ENCODE results near the gene SERPINB13. TPM values are rescaled to one million over a fixed set of nuclear protein-coding genes. Genes with fewer than 3 reads are reported as not detected.

SERPINB13 gene
- total RNA-seq, 1 donor from 2014 or later, result not detected

DNA sequence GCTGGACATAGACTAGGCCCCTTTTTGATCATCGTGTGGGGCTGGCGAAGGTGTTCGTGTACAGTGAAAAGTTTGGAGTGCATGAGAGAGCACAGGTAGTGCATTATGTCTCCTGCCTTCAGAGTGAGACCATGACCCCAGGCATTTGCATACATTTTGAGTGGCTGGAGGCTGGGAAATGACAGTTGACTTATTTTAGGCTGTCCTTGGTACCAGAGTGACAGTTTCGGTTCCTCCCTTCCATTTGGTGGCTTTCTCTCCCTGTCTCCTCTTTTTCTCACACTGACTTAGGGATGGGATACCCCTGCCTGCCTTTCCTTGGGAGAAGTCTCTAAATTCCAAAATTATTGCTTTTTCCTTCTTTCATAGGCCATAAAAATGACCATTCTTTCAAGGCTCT is 24.9 kb upstream of the SERPINB13 start:
- intact Hi-C loops (cut with DNase I), result no loop called here
- Histone ChIP-seq H3K4me1 (no peaks in the 10 kb centered on the region), H3K36me3 (no peaks in the 10 kb centered on the region), H3K27me3 (no peaks in the 10 kb centered on the region), H3K4me3 (no peak overlapping the region), H3K9me3 (no peaks in the 10 kb centered on the region), H3K27ac (no peak overlapping the region)
- ATAC-seq (no peak), DNase-seq (no peak)
- TF ChIP-seq, protein P1, sequence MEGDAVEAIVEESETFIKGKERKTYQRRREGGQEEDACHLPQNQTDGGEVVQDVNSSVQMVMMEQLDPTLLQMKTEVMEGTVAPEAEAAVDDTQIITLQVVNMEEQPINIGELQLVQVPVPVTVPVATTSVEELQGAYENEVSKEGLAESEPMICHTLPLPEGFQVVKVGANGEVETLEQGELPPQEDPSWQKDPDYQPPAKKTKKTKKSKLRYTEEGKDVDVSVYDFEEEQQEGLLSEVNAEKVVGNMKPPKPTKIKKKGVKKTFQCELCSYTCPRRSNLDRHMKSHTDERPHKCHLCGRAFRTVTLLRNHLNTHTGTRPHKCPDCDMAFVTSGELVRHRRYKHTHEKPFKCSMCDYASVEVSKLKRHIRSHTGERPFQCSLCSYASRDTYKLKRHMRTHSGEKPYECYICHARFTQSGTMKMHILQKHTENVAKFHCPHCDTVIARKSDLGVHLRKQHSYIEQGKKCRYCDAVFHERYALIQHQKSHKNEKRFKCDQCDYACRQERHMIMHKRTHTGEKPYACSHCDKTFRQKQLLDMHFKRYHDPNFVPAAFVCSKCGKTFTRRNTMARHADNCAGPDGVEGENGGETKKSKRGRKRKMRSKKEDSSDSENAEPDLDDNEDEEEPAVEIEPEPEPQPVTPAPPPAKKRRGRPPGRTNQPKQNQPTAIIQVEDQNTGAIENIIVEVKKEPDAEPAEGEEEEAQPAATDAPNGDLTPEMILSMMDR (IDR thresholded peaks at IDR 0.05), result no peak

DNA sequence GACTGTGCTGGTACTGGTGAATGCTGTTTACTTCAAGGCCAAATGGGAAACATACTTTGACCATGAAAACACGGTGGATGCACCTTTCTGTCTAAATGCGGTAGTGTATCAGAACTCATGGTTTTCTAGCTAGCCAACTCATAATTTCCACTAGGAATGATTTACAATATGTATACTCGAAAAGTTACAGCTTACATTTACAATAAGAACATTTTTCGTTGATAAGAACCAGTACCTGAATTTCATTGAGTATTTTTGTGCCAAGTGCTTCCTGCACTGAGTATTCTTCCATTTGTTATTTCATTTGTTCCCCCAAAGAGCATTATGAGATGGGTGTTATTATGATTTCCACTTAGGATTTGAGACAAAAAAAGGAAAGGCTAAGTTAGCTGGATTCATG is 23.1 kb upstream of the SERPINB13 start:
- H3K4me1 ChIP-seq, result no peaks in the 10 kb centered on the region
- no peak for ATAC-seq
- no peaks in the 10 kb centered on the region for H3K36me3 ChIP-seq
- no peak overlapping the region for H3K27ac ChIP-seq
- intact Hi-C loops (cut with DNase I), result no loop called here
- no peak overlapping the region for H3K4me3 ChIP-seq
- no peaks in the 10 kb centered on the region for H3K27me3 ChIP-seq
- H3K9me3 ChIP-seq, result no peaks in the 10 kb centered on the region
- TF ChIP-seq, protein P1 (IDR thresholded peaks at IDR 0.05), result no peak
- no peak for DNase-seq

DNA sequence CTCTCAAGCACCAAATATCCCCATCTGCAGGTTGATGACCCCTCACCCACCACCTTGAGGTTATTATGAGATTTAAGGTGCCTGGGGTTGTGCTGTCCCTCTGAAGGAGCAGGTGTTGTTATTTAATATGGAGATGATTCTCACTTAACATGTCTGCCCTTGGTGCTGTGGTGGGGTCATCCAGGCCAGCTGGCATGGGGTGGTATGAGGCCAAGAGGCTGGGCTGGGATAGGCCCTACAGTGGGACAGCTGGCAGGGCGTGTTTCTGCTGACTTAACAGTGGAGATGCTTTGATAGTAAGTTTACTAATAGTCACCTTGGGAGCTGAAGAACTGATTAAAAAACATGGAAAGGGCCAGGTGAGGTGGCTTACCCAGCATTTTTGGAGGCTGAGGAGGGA is 22.6 kb upstream of the SERPINB13 start:
- intact Hi-C loops (cut with DNase I), result no loop called here
- no peak overlapping the region for H3K27ac ChIP-seq
- H3K36me3 ChIP-seq, result no peaks in the 10 kb centered on the region
- ATAC-seq (no peak), DNase-seq (no peak)
- H3K27me3 ChIP-seq, result no peaks in the 10 kb centered on the region
- H3K4me3 ChIP-seq, result no peak overlapping the region
- H3K4me1 ChIP-seq, result no peaks in the 10 kb centered on the region
- no peaks in the 10 kb centered on the region for H3K9me3 ChIP-seq
- TF ChIP-seq, protein P1 (IDR thresholded peaks at IDR 0.05), result no peak

DNA sequence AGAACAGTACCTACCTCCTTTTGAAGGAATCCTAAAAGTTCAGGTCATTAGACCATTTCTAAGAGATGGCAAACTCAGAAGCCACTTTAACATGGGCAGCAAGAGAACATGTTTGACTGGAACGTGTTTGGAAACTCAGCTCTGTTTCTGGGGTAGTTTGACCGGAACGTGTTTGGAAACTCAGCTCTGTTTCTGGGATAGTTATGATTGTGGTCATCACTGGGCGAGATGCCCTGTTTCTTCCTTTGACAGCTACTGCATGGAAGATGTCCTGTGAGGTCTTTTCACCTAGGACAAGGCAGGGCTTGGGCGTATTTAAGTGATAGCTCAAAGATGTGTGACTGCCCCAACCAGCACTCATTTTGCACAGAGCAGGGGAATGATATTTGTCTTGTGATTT is 19.9 kb upstream of the SERPINB13 start:
- Histone ChIP-seq H3K4me1 (no peaks in the 10 kb centered on the region), H3K27me3 (no peaks in the 10 kb centered on the region), H3K4me3 (no peak overlapping the region), H3K27ac (no peak overlapping the region), H3K36me3 (no peaks in the 10 kb centered on the region), H3K9me3 (no peaks in the 10 kb centered on the region)
- ATAC-seq (no peak), DNase-seq (no peak)
- intact Hi-C loops (cut with DNase I), result no loop called here
- TF ChIP-seq, protein P1 (IDR thresholded peaks at IDR 0.05), result no peak

DNA sequence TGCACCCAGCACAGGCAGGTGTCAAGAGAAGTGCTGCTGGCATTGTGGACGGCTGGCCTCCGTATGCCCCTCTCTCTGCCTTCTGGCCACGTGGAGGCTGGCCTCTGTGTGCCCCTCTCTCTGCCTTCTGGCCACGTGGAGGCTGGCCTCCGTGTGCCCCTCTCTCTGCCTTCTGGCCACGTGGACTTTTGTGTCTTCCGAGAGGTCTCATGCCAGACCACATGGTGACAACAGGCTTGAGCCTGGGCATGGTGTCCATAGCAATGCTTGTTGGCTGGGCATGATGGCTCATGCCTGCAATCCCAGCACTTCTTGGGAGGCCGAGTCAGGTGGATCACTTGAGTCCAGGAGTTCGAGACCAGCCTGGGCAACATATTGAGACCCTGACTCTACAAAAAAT is 19.3 kb upstream of the SERPINB13 start:
- DNase-seq, result no peak
- intact Hi-C loops (cut with DNase I), result no loop called here
- Histone ChIP-seq H3K4me3 (no peak overlapping the region), H3K27ac (no peak overlapping the region), H3K9me3 (no peaks in the 10 kb centered on the region), H3K4me1 (no peaks in the 10 kb centered on the region), H3K36me3 (no peaks in the 10 kb centered on the region), H3K27me3 (no peaks in the 10 kb centered on the region)
- TF ChIP-seq, protein P1 (IDR thresholded peaks at IDR 0.05), result no peak
- no peak for ATAC-seq

DNA sequence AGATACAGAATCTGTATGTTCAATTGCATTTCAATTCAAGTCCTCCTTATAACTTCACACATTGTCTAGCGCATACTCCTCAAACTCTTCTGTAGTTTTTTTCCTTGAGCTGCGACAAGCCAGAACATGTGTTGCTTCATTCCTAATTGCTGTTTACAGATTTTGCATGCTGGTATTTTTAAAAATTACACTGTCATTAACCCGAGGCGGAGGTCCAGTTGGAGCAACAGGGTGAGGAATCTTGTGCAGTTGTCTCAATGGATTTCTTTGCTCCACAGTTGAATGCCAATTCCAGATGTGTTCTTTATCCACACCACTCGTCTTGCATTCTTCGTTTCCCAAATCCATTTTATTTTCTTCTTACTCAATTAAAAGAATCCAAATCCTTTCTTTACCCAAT is 16.4 kb upstream of the SERPINB13 start:
- Histone ChIP-seq H3K4me3 (no peak overlapping the region), H3K27me3 (no peaks in the 10 kb centered on the region), H3K9me3 (no peaks in the 10 kb centered on the region), H3K27ac (no peak overlapping the region), H3K36me3 (no peaks in the 10 kb centered on the region), H3K4me1 (no peaks in the 10 kb centered on the region)
- DNase-seq (no peak), ATAC-seq (no peak)
- intact Hi-C loops (cut with DNase I), result loop anchor here (10.0 kb wide), 1 partner anchor 56 kb away; no protein-coding TSS in a partner anchor
- TF ChIP-seq, protein P1 (IDR thresholded peaks at IDR 0.05), result no peak

Measured in upper lobe of right lung (tissue), 1 donor.